ENCODE measurements around the gene PCDH9. TPM values are rescaled to one million over a fixed set of nuclear protein-coding genes. Genes with fewer than 3 reads are reported as not detected.

PCDH9 gene
- polyA plus RNA-seq, 1 donor: 1.8 TPM

DNA sequence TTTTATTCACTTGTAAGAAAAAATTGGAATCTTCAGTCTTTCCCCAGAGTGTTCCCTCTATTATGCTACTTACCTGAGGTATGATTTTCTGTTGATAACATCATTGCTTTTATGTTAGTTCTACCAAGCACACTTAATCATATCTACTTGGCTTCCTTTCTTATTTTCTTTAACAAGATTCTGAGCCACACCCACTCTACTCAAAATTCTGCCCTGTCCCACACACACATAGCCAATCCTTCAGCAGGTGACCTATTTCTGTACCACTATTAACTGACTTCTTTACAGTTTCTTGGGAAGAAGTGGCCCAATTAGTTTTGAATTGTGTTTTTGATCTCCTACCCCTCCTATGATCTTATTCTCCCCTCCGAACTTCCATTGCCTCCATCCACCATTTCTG, 215.7 kb downstream of the PCDH9 start:
- no peaks in the 10 kb centered on the region for H3K9me3 ChIP-seq (ENCODE audit: control insufficient read depth, low read depth, low read length)
- no peaks in the 10 kb centered on the region for H3K36me3 ChIP-seq (ENCODE audit: control insufficient read depth, insufficient read depth, low read length)
- H3K4me3 ChIP-seq (ENCODE audit: low read length): no peak overlapping the region
- WGBS (ENCODE audit: insufficient coverage, low lambda C conversion rate): 100% methylated on average over 1 of the region's 1 CpG
- no peak for DNase-seq
- no peaks in the 10 kb centered on the region for H3K4me1 ChIP-seq (ENCODE audit: control insufficient read depth, insufficient read depth, low read length)
- no peaks in the 10 kb centered on the region for H3K27me3 ChIP-seq (ENCODE audit: control insufficient read depth, insufficient read depth, low read length)
- H3K27ac ChIP-seq (ENCODE audit: low read length): no peak overlapping the region

DNA sequence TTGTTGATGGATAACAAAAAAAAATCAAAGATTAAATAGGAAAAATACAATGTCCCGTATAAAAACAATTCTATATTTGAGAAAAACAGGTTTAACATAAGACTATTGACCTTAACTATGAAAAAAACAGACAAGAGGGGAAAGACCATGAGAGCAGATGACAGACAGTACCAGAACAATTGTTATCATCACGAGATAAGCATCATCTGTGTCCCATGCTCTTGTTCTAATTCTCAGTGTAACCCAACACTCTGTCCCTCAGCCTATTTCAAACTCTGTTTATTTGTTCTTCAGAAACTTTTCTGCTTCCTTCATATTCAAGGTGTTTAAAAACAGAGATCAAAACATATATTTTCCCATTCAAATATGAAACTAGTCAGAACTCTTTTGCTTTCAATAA, 216.4 kb downstream of the PCDH9 start:
- no peak overlapping the region for H3K27ac ChIP-seq (ENCODE audit: low read length)
- 100% methylated on average over 1 of the region's 2 CpGs for WGBS (ENCODE audit: insufficient coverage, low lambda C conversion rate)
- H3K4me3 ChIP-seq (ENCODE audit: low read length): no peak overlapping the region
- no peaks in the 10 kb centered on the region for H3K9me3 ChIP-seq (ENCODE audit: control insufficient read depth, low read depth, low read length)
- DNase-seq: no peak
- H3K36me3 ChIP-seq (ENCODE audit: control insufficient read depth, insufficient read depth, low read length): no peaks in the 10 kb centered on the region
- no peaks in the 10 kb centered on the region for H3K4me1 ChIP-seq (ENCODE audit: control insufficient read depth, insufficient read depth, low read length)
- H3K27me3 ChIP-seq (ENCODE audit: control insufficient read depth, insufficient read depth, low read length): no peaks in the 10 kb centered on the region

DNA sequence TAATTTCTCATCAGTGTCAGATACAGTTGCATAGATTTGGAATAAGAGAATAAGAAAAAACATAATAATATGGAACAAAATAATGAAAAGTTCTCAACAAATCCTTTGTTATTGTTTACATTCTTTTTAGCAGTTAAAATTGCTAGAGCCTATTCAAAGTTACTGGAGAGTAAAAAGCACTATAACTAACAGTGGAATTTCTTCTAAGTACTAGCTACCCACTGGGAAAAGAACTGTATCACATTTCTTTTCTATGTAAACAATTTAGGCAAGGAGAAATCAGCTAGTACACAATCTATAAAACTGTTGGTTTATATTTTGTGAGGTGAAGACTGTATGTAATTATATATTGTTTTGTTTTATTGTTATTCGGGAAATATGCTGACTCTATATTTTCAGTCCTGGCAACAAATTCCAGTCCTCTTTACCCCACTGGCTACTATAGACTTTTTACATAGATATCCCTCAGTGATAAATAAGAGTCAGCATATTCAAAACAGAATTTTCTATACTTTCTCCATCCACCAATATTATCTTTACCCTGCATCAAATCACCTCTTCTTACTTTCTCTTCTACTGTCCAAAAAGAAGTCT, 222.0 kb downstream of the PCDH9 start:
- WGBS (ENCODE audit: insufficient coverage, low lambda C conversion rate): 90% methylated on average over 1 of the region's 1 CpG

GRCh38 chr13:67004511-67004910, 225.6 kb downstream of the PCDH9 start:
- DNase-seq: no peak
- Histone ChIP-seq H3K27me3 (ENCODE audit: control insufficient read depth, insufficient read depth, low read length) (no peaks in the 10 kb centered on the region), H3K4me1 (ENCODE audit: control insufficient read depth, insufficient read depth, low read length) (no peaks in the 10 kb centered on the region), H3K4me3 (ENCODE audit: low read length) (no peak overlapping the region), H3K27ac (ENCODE audit: low read length) (no peak overlapping the region), H3K36me3 (ENCODE audit: control insufficient read depth, insufficient read depth, low read length) (no peaks in the 10 kb centered on the region), H3K9me3 (ENCODE audit: control insufficient read depth, low read depth, low read length) (no peaks in the 10 kb centered on the region)
- WGBS (ENCODE audit: insufficient coverage, low lambda C conversion rate): no CpG with 5 or more reads among the region's 1 CpG

More for the DNA sequence above, 222.0 kb downstream of the PCDH9 start:
- Histone ChIP-seq H3K27me3 (ENCODE audit: control insufficient read depth, insufficient read depth, low read length) (no peaks in the 10 kb centered on the region), H3K36me3 (ENCODE audit: control insufficient read depth, insufficient read depth, low read length) (no peaks in the 10 kb centered on the region), H3K4me3 (ENCODE audit: low read length) (no peak overlapping the region), H3K4me1 (ENCODE audit: control insufficient read depth, insufficient read depth, low read length) (no peaks in the 10 kb centered on the region), H3K9me3 (ENCODE audit: control insufficient read depth, low read depth, low read length) (no peaks in the 10 kb centered on the region), H3K27ac (ENCODE audit: low read length) (no peak overlapping the region)
- DNase-seq: no peak

DNA sequence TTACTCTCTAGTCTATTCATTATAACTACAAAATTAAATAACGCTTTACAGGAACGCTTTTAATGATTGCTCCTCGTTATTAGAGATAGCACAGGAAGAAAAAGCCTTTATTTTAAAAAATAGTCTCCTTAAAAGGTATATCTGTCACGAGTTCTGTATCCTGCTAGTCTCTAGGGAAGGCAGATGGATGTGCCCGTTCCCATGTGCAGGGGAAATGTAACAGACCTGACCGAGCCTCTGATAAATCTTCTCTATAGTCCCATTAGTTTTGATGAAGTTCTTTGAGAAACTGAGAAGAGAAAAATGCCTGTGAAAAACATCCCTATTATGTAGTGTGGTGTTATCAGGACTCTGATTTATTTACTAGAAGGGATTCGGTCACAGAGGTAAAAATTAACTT, 226.4 kb downstream of the PCDH9 start:
- Histone ChIP-seq H3K4me3 (ENCODE audit: low read length) (no peak overlapping the region), H3K27me3 (ENCODE audit: control insufficient read depth, insufficient read depth, low read length) (no peaks in the 10 kb centered on the region), H3K36me3 (ENCODE audit: control insufficient read depth, insufficient read depth, low read length) (no peaks in the 10 kb centered on the region), H3K4me1 (ENCODE audit: control insufficient read depth, insufficient read depth, low read length) (no peaks in the 10 kb centered on the region), H3K9me3 (ENCODE audit: control insufficient read depth, low read depth, low read length) (no peaks in the 10 kb centered on the region), H3K27ac (ENCODE audit: low read length) (no peak overlapping the region)
- DNase-seq: no peak
- WGBS (ENCODE audit: insufficient coverage, low lambda C conversion rate): no CpG with 5 or more reads among the region's 7 CpGs

DNA sequence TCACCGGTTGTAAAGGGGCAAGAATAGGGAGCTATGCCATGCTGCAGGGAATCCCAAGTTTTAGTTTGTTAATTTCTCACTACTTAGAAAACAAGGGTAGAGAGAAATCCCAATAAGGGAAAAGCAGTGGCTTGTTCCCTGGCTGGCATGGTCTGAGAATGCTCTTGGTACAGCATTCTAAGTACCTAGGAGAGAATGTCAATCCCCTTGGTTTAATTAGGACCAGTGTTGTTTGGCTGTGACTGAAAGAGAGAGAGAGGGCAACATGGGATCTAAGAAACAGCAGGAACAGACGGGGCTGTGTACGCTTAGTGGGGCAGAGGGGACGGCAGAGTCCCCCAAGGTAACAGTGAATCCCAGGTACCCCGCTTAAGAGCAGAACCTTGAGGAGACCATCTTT, 228.8 kb downstream of the PCDH9 start:
- WGBS (ENCODE audit: insufficient coverage, low lambda C conversion rate): 100% methylated on average over 1 of the region's 5 CpGs
- Histone ChIP-seq H3K4me3 (ENCODE audit: low read length) (no peak overlapping the region), H3K9me3 (ENCODE audit: control insufficient read depth, low read depth, low read length) (no peaks in the 10 kb centered on the region), H3K27me3 (ENCODE audit: control insufficient read depth, insufficient read depth, low read length) (no peaks in the 10 kb centered on the region), H3K4me1 (ENCODE audit: control insufficient read depth, insufficient read depth, low read length) (no peaks in the 10 kb centered on the region), H3K36me3 (ENCODE audit: control insufficient read depth, insufficient read depth, low read length) (no peaks in the 10 kb centered on the region), H3K27ac (ENCODE audit: low read length) (no peak overlapping the region)
- no peak for DNase-seq

DNA sequence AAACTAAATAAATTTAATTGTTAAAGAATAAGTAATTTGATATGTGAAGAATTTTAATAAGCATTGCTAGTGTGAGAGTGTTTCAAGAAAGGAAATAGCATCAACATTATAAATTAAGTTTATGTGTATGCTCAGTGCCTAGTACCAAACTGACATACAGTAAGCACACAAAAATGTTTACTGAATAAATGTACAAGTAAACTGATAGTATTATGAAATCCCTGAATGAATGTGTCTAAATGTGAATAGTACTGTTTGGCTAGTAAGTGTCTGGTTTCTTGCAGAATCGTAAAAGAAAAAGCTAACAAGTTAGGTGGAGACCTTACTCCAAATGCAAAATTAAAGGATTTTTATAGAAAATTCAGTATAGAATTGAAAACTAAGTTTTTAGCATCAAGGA, 233.6 kb downstream of the PCDH9 start:
- H3K4me1 ChIP-seq (ENCODE audit: control insufficient read depth, insufficient read depth, low read length): no peaks in the 10 kb centered on the region
- H3K9me3 ChIP-seq (ENCODE audit: control insufficient read depth, low read depth, low read length): no peaks in the 10 kb centered on the region
- no peak overlapping the region for H3K27ac ChIP-seq (ENCODE audit: low read length)
- H3K27me3 ChIP-seq (ENCODE audit: control insufficient read depth, insufficient read depth, low read length): no peaks in the 10 kb centered on the region
- H3K4me3 ChIP-seq (ENCODE audit: low read length): no peak overlapping the region
- no peak for DNase-seq
- H3K36me3 ChIP-seq (ENCODE audit: control insufficient read depth, insufficient read depth, low read length): no peaks in the 10 kb centered on the region
- 100% methylated on average over 1 of the region's 1 CpG for WGBS (ENCODE audit: insufficient coverage, low lambda C conversion rate)

DNA sequence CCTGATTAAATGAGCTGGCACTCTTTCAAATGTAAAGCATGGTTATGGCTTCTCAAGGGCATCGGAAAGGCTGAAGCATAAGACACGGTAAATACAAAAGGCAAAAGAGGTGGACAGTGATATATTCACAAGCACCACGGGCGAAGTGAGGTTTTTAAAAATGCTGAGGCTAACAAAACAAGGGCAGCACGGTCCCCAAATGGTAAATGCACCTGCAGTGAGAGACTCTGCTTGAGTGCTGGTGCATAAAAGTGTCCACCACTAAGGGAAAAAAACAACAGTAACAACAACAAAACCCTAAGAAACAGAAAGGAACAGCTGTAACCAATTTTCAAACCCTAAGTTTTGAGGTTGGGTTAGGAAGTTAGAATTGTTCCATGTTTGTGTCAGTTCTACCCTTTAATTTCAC, 234.9 kb downstream of the PCDH9 start:
- no peak for DNase-seq
- no CpG with 5 or more reads among the region's 5 CpGs for WGBS (ENCODE audit: insufficient coverage, low lambda C conversion rate)
- H3K36me3 ChIP-seq (ENCODE audit: control insufficient read depth, insufficient read depth, low read length): no peaks in the 10 kb centered on the region
- no peak overlapping the region for H3K27ac ChIP-seq (ENCODE audit: low read length)
- H3K4me3 ChIP-seq (ENCODE audit: low read length): no peak overlapping the region
- no peaks in the 10 kb centered on the region for H3K9me3 ChIP-seq (ENCODE audit: control insufficient read depth, low read depth, low read length)
- no peaks in the 10 kb centered on the region for H3K27me3 ChIP-seq (ENCODE audit: control insufficient read depth, insufficient read depth, low read length)
- H3K4me1 ChIP-seq (ENCODE audit: control insufficient read depth, insufficient read depth, low read length): no peaks in the 10 kb centered on the region

GRCh38 chr13:66994517-66995202, 235.5 kb downstream of the PCDH9 start:
- Histone ChIP-seq H3K9me3 (ENCODE audit: control insufficient read depth, low read depth, low read length) (no peaks in the 10 kb centered on the region), H3K4me3 (ENCODE audit: low read length) (no peak overlapping the region), H3K27me3 (ENCODE audit: control insufficient read depth, insufficient read depth, low read length) (no peaks in the 10 kb centered on the region), H3K36me3 (ENCODE audit: control insufficient read depth, insufficient read depth, low read length) (no peaks in the 10 kb centered on the region), H3K4me1 (ENCODE audit: control insufficient read depth, insufficient read depth, low read length) (no peaks in the 10 kb centered on the region), H3K27ac (ENCODE audit: low read length) (no peak overlapping the region)
- DNase-seq: no peak
- 24% methylated on average over 4 of the region's 9 CpGs for WGBS (ENCODE audit: insufficient coverage, low lambda C conversion rate)

DNA sequence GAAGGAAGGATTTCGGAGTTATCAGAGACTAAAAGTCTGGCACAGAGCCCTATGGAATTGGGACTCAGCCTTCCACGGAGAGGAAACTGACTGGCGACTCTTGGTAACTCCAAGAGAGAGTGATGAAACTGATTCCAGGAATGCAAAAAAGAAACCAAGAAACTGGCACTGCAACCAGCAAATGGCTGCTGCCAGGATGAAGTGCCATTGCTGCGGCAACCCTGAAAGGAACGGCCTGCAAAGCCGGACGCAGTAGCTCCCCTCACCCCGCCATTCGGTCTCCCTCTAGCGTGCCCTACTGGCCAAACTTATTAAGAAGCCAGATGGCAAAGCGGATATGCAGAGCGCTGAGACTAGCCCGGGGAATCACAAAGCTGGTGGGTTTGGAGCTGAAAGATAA, 236.0 kb downstream of the PCDH9 start:
- H3K36me3 ChIP-seq (ENCODE audit: control insufficient read depth, insufficient read depth, low read length): no peaks in the 10 kb centered on the region
- H3K4me1 ChIP-seq (ENCODE audit: control insufficient read depth, insufficient read depth, low read length): no peaks in the 10 kb centered on the region
- H3K27ac ChIP-seq (ENCODE audit: low read length): no peak overlapping the region
- no CpG with 5 or more reads among the region's 13 CpGs for WGBS (ENCODE audit: insufficient coverage, low lambda C conversion rate)
- H3K4me3 ChIP-seq (ENCODE audit: low read length): peak overlapping the region; percentile 20
- DNase-seq: peak; percentile 5 to 27
- H3K27me3 ChIP-seq (ENCODE audit: control insufficient read depth, insufficient read depth, low read length): no peaks in the 10 kb centered on the region
- no peaks in the 10 kb centered on the region for H3K9me3 ChIP-seq (ENCODE audit: control insufficient read depth, low read depth, low read length)

- Histone ChIP-seq H3K27me3 (ENCODE audit: control insufficient read depth, insufficient read depth, low read length) (no peaks in the 10 kb centered on the region), H3K36me3 (ENCODE audit: control insufficient read depth, insufficient read depth, low read length) (no peaks in the 10 kb centered on the region), H3K9me3 (ENCODE audit: control insufficient read depth, low read depth, low read length) (no peaks in the 10 kb centered on the region), H3K4me3 (ENCODE audit: low read length) (no peak overlapping the region), H3K4me1 (ENCODE audit: control insufficient read depth, insufficient read depth, low read length) (no peaks in the 10 kb centered on the region), H3K27ac (ENCODE audit: low read length) (no peak overlapping the region)
- DNase-seq: no peak
- no CpG with 5 or more reads among the region's 2 CpGs for WGBS (ENCODE audit: insufficient coverage, low lambda C conversion rate)
Observed at GRCh38 chr13:66992719-66993118, 237.4 kb downstream of the PCDH9 start.
